HG02840 (cell line): ENCODE measurements around the gene INVS.
"Not testable (repeated sequence)": the region's sequence is repeated elsewhere in the genome, so short reads cannot be mapped to it uniquely, and the experiment has no call there.

Experiments
- ATAC-seq: cut with Tn5 transposase; IDR thresholded peaks from one replicate; pipeline ENCODE4 v1.9.1; 2021; ENCODE audit warnings: mild to moderate bottlenecking, moderate library complexity, moderate number of reproducible peaks; ENCODE audit not compliant: unreplicated experiment, low FRiP score

The INVS gene, protein sequence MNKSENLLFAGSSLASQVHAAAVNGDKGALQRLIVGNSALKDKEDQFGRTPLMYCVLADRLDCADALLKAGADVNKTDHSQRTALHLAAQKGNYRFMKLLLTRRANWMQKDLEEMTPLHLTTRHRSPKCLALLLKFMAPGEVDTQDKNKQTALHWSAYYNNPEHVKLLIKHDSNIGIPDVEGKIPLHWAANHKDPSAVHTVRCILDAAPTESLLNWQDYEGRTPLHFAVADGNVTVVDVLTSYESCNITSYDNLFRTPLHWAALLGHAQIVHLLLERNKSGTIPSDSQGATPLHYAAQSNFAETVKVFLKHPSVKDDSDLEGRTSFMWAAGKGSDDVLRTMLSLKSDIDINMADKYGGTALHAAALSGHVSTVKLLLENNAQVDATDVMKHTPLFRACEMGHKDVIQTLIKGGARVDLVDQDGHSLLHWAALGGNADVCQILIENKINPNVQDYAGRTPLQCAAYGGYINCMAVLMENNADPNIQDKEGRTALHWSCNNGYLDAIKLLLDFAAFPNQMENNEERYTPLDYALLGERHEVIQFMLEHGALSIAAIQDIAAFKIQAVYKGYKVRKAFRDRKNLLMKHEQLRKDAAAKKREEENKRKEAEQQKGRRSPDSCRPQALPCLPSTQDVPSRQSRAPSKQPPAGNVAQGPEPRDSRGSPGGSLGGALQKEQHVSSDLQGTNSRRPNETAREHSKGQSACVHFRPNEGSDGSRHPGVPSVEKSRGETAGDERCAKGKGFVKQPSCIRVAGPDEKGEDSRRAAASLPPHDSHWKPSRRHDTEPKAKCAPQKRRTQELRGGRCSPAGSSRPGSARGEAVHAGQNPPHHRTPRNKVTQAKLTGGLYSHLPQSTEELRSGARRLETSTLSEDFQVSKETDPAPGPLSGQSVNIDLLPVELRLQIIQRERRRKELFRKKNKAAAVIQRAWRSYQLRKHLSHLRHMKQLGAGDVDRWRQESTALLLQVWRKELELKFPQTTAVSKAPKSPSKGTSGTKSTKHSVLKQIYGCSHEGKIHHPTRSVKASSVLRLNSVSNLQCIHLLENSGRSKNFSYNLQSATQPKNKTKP

GRCh38 chr9:100098887-100099721 is at the start of gene INVS, which contains the start of gene ERP44:
INVS (plus strand) TSS chr9:100099243; CDS start chr9:100104522, 5,279 bp downstream.
ERP44 (minus strand) TSS chr9:100099000; CDS start chr9:100098840, 160 bp downstream.
- ATAC-seq, result peak; percentile 97

DNA sequence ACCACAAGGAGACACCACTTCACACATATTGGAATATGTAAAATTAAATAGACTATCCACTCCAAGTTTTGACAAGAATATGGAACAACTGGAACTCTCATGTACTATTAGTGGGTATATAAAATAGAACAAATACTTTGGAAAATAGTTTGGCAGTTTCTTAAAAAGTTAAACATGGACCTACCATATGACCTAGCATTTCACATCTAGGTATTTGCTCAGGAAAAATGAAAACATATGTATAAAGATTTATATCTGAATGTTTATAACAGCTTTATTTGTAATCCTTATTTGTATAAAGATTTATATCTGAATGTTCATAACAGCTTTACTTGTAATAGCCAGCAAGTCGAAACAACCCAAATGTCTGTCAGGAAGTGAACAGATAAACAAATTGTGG is 49.5 kb upstream of the INVS start:
- no peak for ATAC-seq

DNA sequence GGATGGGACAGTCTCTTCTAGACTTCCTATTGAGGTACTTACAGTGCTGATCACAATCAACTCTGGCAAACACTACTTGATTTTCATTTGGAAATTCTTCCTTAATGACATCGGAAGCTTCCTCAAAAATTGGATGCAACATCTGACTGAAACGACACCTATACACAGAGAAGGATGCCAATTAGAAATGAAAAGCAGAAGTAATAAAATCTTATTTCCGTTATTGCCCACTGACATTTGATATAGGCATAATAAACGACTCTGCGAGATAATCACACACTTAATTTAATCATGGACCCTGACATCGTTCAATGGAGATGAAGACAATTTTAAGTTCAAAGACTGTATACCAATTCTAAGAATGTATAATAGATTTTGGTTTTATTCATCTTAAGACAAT is 46.7 kb upstream of the INVS start:
- ATAC-seq, result no peak

DNA sequence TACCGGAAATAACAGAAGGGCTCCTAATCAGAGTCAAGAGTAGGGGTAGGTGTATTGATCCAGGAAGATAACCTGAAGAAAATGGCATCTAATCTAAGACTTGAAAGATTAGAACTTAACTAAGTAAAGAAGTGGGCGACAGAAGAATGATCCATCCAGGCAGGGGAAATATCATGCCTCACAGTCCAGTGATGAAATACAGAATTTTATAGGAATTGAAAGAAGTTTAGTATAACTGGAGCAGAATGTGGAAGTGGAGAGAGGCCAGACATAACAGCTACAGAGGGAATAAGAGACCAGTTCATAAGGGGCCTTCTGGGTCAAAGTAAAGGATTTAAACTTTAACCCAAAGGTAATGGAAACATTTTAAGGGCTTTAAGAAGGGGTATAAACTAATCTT is 42.5 kb upstream of the INVS start:
- no peak for ATAC-seq

DNA sequence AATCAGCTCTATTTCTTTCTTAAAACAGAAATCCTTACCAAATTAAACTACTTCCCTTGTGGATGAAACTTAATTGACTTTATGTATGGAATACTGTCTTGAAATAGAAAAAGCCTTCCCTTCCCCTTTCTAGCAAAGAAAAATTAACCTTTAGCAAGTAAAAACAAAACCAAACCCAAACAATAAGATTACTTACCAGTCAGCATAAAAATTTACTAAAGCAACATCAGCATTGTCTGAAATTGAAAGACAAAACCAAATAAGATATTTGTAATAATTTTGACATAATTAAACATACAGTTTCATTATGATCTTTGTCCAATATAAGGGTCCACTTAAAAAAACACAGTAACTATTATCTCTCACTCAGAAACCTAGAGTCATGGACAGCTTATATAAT is 41.4 kb upstream of the INVS start:
- ATAC-seq, result no peak

GRCh38 chr9:100058699-100059579 is 40.1 kb upstream of the INVS start:
- ATAC-seq, result peak; percentile 84

DNA sequence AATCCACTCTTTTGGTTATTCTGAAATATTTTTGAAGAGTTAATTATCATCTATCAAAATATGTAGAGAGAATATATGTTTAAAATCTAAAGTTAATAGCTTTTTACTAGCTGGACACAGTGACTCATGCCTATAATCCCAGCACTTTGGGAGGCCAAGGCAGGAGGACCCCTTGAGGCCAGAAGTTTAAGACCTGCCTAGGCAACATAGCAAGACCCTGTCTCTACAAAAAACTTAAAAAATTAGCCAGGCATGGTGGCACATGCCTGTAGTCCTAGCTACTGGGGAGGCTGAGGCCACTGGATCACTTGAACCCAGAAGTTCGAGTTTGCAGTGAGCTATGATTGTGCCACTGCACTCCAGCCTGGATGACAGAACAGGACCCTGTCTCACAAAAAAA is 36.4 kb upstream of the INVS start:
- not testable (repeated sequence) for ATAC-seq

DNA sequence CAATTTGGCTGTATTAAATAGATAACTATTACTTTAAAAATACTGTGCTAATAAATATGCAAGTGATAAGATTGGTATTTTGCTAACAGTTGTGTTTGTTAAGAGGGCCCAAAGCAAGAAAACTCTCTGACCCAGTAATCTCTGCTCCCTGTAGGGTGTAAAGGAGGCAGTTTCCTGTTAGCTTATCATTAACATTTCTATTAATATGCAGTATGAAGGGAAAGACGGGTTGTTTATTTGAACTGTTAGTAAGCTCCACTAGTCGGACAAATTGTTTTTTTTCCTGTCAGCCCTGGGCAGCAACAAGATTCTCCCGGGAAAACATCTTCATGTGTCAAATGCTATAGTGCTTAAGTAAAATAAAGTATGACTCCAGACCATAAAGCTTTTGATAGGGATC is 35.9 kb upstream of the INVS start:
- ATAC-seq, result no peak

GRCh38 chr9:100064872-100065581 is 34.0 kb upstream of the INVS start:
- no peak for ATAC-seq

DNA sequence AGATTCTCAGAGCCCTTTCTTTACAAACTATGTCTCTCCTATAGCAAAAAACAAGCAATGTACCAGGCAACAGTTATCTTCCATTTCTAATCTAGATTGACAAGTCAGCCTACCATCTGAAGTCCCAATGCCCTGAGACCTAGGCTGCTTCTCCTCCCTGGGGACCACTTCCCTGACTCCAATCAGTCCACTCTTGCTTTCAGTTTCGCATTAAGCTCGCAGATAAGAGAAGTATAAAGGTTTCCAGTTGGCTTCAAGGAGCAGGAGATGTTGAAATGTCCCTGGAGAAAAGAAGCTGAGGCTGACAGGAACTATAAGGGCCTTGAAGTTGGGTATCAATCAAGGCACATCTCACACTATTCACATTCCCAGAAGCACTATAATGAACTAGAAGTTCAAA is 32.5 kb upstream of the INVS start:
- ATAC-seq, result no peak

DNA sequence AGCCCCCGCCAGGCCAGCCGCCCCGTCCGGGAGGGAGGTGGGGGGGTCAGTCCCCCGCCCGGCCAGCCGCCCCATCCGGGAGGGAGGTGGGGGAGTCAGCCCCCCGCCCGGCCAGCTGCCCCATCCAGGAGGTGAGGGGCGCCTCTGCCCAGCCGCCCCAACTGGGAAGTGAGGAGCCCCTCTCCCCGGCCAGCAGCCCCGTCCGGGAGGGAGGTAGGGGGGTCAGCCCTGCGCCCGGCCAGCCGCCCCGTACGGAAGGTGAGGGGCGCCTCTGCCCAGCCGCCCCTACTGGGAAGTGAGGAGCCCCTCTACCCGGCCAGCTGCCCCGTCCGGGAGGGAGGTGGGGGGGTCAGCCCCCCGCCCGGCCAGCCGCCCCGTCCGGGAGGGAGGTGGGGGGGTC is 31.1 kb upstream of the INVS start:
- not testable (repeated sequence) for ATAC-seq

DNA sequence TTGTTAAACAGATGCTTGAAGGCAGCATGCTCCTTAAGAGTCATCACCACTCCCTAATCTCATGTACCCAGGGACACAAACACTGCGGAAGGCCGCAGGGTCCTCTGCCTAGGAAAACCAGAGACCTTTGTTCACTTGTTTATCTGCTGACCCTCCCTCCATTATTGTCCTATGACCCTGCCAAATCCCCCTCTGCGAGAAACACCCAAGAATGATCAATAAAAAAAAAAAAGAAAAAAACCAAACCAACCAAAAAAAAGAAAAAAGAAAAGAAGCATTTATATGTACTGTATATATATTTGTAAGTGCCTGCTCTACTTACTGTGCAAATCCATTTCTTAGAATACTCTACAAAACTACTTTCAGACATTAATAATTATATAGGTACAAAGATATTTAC is 30.0 kb upstream of the INVS start:
- ATAC-seq, result not testable (repeated sequence)

GRCh38 chr9:100070104-100071041 is 28.7 kb upstream of the INVS start:
- ATAC-seq, result no peak

GRCh38 chr9:100071271-100071670 is 27.8 kb upstream of the INVS start:
- ATAC-seq, result no peak

- ATAC-seq, result no peak
Measured at GRCh38 chr9:100072805-100073204, 26.2 kb upstream of the INVS start.

DNA sequence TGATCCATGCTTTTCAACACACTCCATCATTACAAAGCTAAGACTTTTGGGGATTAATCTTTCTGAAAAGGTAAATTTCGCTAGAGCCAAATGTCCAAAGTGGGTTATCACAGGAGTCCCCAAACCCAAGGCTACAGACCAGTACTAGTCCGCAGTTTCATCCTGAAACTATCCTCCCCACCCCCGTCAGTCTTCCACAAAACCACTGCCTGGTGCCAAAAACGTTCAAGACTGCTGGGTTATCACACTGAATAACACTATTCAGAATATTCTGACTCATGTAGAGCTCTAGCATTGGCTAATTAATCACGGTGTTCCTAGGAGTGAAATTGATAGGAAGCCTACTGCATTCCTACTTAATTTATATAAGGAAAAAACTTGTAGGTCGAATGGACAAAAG is 24.9 kb upstream of the INVS start:
- no peak for ATAC-seq

GRCh38 chr9:100074989-100075388 is 24.1 kb upstream of the INVS start:
- no peak for ATAC-seq
